GM18861 (cell line): Measurements from ENCODE around the gene ARID3A.
A peak's percentile ranks its signal among the peaks of the same experiment; 100 is the strongest.

Source experiments
- ATAC-seq: cut with Tn5 transposase; IDR thresholded peaks from one replicate; pipeline ENCODE4 v1.9.1; 2021; ENCODE audit not compliant: unreplicated experiment

ARID3A gene

GRCh38 chr19:929203-929890 lies 3.5 kb downstream of the ARID3A start:
- ATAC-seq: no peak

DNA sequence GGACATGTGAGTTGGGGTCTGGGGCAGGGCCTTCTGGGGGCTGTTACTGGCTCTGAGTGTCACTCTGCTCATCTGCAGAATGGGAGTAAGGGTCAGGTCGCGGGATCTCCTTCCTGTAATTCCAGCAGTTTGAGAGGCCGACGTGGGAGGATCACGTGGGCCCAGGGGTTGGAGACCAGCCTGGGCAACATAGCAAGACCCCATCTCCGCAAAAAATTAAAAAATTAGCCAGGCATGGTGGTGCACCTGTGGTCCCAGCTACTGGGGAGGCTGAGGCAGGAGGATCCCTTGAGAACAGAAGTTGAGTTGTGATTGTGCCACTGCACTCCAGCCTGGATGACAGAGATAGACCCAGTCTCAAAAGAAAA lies 4.0 kb downstream of the ARID3A start:
- ATAC-seq: no peak

DNA sequence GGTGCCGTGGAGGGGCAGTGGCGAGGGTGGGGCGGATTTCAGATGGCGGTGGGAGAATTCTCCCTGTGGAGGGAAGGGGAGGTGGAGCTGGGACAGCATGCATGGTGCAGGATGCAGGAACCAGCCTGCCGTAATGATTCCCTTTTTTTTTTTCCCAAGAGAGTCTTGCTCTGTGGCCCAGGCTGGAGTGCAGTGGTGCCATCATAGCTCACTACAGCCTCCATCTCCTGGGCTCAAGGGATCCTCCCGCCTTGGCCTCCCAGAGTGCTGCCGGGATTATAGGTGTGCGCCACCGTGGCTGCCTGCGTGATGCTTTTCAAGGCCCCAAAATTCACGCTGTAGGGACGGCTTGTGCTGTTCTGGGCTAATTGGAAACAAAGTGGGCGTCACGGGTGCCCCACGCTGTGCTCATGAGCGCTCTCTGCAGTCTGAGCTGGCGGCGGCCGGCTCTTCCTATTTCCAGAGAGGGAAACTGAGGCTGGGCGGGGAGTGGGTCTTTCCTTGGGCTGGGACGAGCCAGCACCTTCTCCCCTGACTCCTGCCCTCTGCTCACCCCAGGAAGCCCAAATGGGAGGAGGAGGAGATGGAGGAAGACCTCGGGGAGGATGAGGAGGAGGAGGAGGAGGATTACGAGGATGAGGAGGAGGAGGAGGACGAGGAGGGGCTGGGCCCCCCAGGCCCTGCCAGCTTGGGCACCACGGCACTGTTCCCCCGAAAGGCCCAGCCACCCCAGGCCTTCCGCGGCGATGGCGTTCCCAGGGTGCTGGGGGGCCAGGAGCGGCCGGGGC lies 6.2 kb downstream of the ARID3A start:
- ATAC-seq: no peak

DNA sequence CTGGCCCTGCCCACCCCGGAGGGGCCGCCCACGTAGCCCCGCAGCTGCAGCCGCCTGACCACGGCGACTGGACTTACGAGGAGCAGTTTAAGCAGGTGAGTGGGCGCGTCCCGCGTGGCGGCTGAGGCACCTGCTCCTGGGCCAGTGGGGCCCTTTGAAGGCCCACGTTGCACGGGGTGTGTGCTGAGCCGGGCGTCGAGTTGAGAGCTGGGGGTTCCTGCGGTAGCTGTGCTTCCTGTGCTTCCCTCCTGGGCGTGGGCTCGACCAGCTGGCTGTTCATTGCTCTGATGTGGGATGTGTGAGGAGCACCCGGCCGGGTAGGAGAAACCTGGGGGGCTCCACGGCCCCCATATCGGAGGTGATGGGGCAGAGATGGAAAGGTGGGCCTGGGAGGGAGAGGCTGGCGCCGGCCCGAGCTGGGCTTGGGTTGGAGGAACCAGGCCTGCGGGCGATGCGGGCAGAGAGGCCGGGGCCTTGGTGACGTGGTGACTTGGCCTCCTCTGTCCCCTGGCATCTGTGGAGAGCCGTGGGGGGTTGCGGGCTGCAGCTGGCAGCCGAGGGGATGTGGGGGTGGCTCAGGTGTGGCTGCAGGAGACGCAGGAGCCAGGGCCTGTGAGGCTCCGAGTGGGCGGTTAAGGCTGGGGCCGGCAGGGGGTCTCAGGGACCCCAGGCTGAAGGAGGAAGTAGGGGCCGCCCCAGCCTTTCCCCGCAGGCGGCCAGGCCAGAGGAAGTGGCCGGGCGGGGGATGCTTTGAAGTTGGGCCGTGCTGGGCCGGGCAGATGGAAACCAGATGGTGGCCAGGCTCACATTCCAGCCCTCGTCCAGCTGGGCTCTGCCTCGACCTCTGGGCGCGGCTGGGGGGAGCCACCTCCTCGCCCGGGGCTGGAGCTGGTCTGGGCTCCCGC lies 7.1 kb downstream of the ARID3A start:
- no peak for ATAC-seq

DNA sequence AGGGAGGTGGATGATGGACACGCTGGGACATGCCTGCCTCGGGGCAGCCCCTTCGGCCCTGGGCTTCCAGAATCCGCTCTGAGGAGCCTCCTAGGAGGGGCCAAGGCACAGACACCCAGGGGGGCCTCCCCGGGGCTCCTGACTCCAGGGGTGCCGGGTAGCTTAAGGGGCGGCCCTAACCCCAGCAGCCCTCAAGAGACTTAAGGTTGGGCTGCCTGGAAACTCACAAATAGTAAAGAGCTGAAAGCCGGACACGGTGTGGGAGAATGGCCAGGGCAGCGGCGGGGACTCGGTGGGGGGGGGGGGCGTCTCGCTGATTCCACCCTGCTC lies 7.7 kb downstream of the ARID3A start:
- ATAC-seq: no peak

- no peak for ATAC-seq
Observed at GRCh38 chr19:934197-934840, 8.5 kb downstream of the ARID3A start.

DNA sequence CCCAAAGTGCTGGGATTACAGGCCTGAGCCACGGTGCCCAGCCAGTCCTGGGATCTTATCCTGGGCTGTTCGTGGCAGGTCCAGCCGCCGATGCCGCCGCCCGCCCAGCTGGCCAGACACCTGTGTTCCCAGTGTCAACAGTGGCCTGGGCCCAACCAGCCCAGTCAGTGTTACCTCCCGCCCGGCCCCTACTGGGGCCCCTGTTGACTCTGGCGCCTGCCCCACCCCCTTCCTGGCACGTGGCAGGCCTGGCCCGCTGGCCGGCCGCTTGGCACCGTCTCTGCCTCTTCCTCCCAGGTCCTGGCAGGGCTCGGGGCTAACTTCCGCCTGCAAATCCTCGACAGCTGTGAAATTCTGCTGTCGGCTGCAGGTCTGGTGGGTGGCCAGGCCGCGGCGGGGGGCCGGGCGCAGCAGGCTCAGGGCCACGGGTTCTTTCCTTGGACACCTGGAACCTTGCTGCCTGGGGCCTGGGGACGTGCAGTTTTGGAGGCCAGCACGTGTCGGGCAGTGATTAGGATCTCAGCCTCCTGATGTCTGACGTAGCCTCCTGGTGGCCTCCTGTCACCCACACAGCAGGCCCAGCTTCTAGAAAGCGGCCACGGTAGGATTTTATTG lies 9.1 kb downstream of the ARID3A start:
- no peak for ATAC-seq

DNA sequence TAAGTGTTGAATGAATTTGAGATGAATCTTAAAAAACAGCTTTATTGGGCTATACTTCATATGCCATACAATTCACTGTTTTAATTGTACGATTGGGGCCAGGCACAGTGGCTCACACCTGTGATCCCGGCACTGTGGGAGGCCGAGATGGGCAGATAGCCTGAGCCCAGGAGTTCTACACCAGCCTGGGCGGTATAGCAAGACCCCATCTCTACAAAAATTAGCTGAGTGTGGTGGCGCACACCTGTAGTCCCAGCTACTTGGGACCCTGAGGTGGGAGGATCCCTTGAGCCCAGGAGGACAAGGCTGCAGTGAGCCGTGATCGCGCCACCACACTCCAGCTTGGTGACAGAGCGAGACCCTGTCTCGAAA lies 10.3 kb downstream of the ARID3A start:
- ATAC-seq: no peak

- ATAC-seq: no peak
Observed at GRCh38 chr19:937259-937694, 11.4 kb downstream of the ARID3A start.

GRCh38 chr19:938233-938923 lies 12.5 kb downstream of the ARID3A start:
- no peak for ATAC-seq

- no peak for ATAC-seq
Observed at GRCh38 chr19:939439-939838, 13.6 kb downstream of the ARID3A start.

DNA sequence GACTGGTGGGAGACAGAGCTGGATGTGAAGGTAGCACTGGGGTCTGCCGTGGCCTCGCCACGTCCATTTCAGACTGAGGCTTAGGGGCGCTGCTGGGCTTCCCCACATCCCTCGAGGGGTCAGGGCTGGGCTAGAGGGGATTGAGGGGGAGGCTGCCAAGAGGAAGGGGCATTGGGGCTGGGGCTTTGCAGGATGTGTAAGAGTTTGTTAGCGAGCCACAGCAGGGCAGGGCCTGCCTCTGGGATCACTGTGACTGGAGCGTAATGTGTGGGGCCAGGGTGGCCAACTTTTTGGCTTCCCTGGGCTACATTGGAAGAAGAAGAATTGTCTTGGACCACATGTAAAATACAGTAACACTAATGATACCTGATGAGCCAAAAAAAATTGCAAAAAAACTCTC lies 14.1 kb downstream of the ARID3A start:
- no peak for ATAC-seq

GRCh38 chr19:940591-941291 lies 14.9 kb downstream of the ARID3A start:
- peak; percentile 46 for ATAC-seq

DNA sequence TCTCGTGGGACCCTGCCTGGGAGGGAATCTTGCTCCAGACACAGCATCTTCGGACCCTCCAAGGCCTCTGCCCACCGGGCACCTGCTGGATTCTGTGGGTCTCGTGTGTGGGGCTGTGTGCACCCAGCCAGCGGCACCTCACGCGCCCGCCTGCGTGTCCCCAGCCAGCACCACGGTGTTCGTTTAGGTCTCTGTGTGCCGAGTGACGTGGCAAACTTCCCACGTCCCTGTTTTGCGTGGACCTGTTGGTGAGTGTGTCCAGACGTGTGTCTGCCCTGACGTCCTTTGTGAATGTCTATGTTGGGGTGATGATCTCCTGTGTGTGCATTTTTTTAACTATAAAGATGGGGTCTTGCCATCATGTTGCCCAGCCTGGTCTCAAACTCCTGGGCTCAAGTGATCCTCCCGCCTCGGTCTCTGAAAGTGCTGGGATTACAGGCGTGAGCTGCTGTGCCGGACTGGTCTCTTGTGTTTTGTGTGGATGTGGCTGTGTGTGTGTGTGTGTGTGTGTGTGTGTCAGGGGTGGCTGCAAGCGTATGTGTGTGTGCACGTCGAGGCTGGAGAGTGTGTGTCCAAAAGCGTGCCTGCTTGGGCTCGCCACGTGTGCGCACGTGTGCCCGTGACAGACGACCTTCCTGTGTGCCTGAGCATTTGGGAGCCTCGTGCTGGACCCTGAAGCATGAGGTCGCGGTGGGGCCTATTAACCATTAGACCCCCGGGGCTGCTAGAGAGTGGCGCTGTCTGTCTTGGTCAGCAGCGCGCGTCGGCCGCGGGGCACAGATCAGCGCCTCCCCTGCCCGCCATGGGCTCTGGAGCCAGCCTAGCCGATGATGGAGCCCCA lies 15.7 kb downstream of the ARID3A start:
- ATAC-seq: no peak

DNA sequence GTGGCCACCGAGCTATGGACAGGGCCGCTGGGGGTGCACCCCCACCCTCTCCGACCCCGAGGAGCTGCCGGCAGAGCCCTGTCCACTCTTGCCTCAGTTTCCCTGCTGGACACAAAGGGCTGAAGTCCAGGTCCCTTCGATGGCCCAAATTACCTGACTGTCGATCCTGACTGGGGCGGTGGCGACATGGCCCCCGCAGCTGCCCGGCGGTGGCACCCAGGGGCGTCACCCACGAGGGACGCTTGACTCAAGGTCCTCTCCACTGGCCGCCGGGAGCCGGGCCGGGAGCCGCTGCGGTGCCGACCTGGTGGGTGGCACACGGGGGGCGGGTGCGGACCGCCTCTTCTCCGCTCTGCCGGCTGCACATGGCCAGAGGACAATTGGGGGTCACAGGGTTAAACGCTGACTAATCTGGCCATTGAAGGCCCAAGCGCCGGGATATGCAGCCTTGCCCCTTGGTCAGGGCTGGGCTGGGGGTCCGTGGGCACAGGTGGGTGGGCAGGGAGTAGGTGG lies 16.4 kb downstream of the ARID3A start:
- no peak for ATAC-seq

DNA sequence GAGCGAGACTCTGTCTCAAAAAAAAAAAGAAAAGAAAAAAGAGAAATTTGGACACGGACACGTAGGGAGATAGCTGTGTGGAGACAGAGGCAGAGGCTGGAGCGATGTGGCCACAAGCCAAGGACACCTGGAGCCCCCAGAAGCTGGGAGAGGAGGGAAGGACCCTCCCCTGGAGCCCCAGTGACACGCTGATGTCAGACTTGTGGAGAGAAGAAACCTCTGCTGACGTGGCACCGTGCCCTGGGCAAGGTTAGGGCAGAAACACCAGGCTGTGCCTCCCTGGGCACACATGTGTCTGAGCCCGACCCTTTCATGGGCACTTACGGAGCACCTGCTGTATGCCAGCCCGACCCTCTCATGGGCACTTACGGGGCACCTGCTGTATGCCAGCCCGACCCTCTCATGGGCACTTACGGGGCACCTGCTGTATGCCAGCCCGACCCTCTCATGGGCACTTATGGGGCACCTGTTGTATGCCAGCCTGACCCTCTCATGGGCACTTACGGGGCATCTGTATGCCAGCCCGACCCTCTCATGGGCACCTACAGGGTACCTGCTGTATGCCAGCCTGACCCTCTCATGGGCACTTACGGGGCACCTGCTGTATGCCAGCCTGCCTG lies 17.8 kb downstream of the ARID3A start:
- no peak for ATAC-seq

DNA sequence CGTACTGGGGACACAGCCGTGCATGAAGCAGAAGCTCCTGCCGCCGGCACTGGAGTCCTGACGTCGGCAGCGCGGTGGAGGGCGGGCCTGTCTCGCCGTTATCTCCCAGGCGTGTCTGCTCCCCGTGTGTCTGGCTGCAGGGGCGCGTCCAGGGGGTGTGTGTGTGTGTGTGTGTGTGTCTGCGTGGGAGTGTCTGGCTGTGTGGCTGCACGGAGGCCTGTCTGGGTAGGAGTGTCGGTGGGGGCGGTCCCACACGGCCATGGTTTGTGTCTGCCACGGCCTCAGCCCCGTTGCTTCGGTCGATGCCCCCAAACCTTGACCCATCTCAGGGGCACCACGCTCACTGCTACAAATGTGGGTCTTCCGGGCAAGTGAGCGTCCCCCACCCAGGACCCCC lies 18.3 kb downstream of the ARID3A start:
- ATAC-seq: no peak

- ATAC-seq: no peak
Observed at GRCh38 chr19:944663-945241, 18.9 kb downstream of the ARID3A start.
